ENCODE measurements around the gene TMEM270.
A peak's percentile ranks its signal among the peaks of the same experiment; 100 is the strongest.

The TMEM270 gene

DNA sequence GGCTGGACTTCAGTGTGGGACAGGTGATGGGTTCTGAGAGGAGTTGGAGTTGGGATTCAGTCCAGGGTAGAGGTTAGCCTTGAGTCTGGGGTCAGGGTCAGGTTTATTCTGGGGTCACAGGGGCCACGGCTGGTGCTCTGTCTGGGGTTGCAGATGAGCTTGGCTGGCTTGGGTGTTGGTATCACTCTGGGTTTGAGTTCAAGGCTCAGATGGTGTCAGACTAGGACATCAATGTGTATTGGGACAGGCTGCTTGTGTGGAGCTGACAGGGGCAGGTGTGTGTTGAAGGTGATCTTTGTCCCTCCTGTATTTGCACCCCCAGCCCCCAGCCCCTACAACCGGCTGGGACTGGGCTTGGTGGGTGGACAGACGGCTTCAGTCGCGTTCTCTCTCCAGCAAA, 26.8 kb downstream of the TMEM270 start:
- DNase-seq (ENCODE audit: low read depth): no peak

DNA sequence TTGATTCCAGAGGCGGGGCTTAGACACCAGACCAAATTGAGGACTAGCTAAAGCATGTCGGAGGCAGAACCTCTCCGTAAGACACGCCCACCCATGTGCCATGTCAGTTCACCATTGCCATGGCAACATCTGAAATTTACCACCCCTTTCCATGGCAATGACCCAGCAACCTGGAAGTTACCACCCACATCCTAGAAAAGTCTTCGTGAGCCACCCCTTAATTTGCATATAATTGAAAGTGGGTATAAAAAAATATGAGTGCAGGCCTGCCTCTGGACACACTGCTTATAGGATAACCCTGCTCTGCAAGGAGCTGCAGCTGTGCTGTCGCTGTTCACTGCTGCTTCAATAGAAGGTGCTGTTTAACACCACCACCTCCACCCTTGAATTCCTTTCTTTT, 28.0 kb downstream of the TMEM270 start:
- DNase-seq (ENCODE audit: low read depth): no peak

DNA sequence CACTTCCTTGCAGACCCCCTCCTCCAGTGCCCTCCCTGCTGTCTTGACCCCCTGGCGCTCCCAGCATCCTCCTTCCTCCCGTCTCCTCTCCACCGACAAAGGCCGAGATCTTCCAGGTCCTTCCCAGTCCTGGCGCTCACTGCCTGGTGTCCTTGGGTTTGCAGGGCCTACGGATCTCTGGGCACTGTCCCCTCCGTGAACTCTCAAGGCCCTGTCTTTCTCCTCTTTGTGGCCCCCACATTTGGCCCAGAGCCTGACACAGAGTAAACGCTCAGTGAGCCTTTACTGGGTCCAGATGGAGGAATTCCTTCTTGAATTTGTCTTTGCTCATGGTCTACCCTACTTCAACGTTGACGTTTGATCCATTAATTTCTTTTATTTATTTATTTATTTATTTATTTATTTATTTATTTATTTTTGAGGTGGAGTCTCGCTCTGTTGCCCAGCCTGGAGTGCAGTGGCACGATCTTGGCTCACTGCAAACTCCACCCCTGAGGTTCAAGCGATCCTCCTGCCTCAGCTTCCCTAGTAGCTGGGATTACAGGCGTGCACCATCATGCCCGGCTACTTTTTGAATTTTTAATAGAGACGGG, 29.7 kb downstream of the TMEM270 start:
- DNase-seq (ENCODE audit: low read depth): no peak

DNA sequence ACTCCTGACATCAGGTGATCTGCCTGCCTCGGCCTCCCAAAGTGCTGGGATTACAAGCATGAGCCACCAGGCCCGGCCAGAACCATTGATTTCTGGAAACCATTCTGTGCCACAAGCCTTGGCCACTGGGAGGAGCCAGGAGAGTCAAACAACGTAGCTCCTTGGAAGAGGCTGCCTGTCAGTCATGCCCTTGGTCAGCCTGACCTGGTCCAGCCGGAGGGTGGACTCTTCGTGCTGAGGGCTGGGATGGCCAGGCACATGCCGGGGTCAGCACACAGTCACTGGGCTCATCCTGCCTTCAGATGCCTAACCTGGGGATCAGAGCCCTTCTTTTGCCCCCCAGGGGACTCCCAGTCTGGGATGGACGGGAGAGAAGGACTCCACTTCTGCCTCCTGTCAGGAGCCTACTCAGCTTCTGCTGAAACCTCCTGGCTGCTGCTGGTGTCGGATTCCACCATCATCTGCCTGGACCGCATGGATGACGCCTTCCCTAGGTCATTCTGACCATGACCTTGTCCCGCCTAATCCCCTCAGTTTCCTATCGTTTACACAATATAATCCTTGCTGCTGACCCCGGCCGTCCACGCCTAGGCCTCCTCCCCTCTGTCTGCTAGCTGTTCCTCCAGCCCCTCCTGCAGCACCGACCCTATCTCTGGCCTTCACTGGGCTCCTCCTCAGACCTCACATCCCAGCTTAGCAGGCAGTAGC, 30.4 kb downstream of the TMEM270 start:
- DNase-seq (ENCODE audit: low read depth): no peak

GRCh38 chr7:73892003-73892999, 31.3 kb downstream of the TMEM270 start:
- peak; percentile 55 for DNase-seq (ENCODE audit: low read depth)

- DNase-seq (ENCODE audit: low read depth): no peak
Observed at GRCh38 chr7:73893342-73894101, 32.6 kb downstream of the TMEM270 start.

DNA sequence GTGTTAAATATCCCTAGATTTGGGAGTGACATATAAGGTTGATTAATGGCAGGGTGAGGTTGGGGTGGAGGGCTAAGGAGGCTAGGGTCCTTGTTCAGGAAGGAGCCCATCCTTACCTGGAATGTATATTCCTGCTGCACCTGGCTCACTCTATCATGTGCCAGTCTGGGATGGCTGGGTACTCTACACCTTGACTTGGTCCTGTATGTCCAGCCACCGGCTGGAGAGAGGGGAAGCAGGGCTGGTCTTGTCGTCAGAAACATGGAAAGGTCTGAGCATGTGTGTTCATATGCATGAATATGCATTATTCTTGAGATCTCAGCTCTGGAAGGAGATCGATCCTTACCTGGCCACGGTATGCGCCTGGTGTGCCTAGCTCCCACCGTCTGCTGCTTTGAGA, 33.2 kb downstream of the TMEM270 start:
- DNase-seq (ENCODE audit: low read depth): no peak

GRCh38 chr7:73894733-73895551, 34.0 kb downstream of the TMEM270 start:
- peak; percentile 82 for DNase-seq (ENCODE audit: low read depth)

- DNase-seq (ENCODE audit: low read depth): no peak
Observed at GRCh38 chr7:73895626-73896025, 34.7 kb downstream of the TMEM270 start.

DNA sequence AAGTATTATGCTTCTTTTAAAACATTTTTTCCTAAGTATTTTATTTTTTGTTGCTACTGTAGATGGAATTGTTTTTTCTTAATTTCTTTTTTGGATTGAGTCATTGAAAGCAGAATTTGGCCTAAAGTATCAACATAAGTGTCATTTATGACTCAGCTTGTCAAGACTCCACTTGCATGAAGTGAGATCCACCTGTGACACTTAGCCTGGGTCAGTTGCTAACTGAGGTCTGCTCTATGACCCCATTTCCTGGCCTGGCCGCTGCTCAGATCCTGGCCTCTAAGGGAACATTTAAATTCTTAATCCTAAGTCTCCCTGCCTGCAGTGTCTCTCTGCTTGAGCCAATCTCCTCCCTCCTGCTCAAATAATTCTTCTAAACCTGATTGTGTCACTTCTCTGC, 35.5 kb downstream of the TMEM270 start:
- DNase-seq (ENCODE audit: low read depth): no peak

DNA sequence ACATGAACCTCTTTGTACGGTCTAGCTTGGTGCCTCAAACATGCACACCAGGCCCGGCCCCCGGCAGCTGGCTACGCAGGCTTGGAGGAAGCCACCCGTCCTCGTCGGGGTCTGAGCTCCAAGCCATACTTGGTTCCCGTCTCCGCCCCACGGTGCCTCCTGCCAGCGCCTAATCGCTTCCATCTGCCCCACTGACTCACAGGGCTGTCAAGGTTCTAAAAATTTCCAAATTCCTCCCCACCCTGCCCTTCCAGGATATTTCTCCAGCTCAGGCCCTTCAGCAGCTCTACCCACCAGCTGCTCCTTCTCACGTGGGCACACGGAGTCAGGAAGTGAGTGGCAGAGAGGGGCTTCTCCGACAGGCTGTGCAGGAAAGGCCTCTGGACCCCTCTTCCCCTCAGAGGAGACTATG, 38.8 kb downstream of the TMEM270 start:
- DNase-seq (ENCODE audit: low read depth): no peak

DNA sequence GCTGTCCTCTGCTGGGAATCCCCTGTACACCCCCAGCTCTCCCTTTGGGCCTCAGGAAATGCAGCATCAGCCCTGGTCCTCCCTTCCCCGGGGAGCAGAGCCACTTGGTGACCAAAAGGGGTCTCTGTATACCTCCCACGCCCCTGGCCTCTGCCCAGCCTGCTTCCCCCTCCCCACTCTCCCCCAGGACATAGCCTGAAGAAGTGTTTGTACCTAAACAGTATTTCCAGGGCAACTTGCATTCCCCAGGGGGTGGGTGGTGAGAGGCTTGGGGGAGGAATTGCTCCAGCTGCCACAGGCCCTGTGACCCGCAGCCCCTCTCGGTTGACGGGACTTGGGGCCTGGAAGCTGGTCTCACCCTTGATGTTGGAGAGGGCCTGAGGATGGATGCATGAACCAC, 39.3 kb downstream of the TMEM270 start:
- no peak for DNase-seq (ENCODE audit: low read depth)

DNA sequence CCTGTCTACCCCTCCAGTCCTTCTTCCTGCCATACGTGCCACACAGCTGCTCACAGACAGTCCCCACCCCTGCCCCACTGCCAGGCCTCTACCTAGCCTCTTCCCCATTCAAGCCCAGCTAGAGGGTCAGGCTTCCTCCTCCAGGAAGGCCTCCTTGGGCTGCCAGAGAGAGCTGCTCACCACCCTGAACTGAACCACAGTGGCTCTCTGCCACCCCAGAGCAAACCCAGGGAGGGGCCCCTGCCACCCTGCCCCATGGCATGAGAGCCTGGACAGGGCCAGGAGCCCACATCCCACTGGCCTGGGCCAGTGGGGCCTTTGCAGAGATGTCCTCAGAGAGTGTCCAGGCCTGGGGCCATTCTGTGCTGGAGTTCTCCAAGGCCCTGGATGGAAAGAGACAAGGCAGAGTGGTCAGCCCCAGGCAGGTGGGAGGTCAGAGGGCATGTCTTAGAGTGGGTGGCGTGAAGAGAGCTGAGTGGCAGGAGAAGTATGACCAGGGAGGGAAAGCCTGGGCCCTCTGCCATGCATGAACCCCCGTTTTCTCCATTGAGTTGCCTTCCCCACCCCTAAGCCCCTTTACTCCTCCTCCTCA, 40.4 kb downstream of the TMEM270 start:
- DNase-seq (ENCODE audit: low read depth): no peak

- no peak for DNase-seq (ENCODE audit: low read depth)
Observed at GRCh38 chr7:73901823-73902597, 41.1 kb downstream of the TMEM270 start.

DNA sequence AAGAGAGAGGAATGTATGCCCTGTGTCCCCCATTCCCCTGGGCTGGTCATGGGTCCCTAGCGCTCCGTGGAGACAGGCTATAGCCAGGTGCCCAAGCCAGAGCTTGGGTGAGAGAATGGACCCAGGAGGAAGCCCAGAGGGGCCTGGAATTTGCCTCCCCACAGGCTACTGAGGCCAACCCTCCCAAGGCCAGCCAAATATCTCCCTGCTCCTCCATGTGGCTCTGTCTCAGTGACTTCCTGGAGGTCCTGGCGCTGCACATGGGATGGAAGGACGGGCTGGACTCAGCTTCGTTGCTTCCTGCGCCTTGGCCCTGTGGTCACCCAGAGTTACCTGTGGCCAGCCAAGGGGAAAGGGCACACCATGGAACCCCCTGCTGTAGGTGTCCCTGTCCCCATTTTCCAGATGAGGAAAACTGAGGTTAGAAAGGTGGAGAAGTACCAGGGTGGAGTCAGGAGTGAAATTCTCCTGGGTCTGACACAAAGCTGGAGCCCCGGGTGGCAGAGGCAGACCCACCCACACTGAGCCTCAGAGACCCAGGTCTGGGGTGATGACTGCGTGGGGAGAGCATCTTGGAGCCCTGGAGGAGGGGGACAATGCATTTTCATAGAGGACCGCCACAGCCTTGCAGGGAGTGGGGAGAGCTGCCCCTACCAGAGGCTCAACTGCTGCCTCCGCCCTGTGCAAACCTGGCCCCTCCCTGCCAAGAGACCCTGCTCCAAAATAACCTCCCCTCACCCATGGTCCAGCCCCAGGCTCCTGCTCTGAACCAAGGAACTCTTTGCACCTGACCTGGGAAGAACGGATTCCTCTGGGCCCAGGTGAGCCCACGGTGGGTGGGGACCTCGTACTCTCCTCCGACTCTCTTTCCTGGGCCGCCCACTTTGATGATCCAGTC, 42.6 kb downstream of the TMEM270 start:
- DNase-seq (ENCODE audit: low read depth): no peak

DNA sequence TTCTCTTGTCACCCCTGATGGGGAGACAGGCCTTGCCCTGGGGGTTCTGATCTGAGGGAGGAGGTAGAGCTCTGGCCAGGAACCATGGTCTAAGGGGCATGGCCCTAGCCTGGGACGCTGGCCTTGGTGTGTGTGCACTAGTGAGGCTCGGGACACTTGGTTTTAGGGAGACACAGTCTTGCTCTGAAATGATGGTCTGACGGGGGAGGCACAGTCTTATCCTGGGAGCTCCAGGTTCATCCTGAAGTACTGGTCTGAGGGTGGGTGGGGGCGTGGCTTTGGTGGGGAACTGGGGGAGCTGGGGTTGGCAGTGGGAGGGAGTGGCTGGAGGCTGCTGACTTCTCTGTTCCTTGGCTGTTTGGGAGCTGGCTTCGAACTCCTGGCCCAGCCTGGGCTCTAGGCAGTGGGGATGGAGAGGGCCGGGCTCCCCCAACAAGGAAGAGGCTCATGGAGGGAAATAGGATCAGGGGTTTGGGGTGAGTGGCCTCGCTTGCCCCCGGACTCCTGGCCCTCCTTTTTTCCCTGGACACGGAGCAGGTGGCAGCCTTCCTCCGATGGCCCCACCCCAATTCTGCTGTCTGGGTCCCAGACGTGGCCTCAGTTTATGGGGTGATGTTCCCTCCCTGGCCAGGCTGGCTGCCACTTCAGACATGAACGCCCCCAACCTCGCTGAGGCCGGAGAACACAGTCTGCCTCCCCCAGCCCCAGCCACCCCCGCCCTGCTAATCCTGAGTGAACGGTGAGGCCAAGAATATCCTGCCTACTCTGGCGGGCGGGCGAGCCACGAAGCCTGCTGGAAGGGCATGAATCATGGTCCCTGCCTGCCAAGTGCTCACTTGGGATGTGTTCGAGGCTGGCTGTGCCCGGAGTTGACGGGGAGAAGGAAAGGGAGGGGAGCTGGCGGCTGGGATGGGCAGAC, 43.5 kb downstream of the TMEM270 start:
- no peak for DNase-seq (ENCODE audit: low read depth)

DNA sequence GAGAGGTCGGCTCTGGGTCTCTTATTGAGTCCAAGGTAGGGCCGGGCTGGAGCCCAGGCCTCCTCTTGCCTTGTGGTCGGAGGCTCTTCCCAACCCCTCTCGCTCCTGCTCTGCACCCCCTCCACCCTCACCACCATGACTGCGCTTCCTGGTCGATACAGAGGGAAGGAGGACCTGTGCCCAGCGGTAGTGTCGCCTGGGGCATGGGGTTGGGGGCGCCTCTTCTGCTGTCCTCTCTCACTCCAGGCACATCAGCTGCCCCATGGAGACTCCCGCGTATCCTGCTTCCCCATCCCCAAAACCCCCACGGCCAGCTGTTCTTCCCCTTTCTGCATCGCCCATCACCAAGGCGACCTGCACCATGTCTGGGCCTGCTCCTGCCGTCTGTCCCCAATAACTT, 44.4 kb downstream of the TMEM270 start:
- DNase-seq (ENCODE audit: low read depth): no peak

DNA sequence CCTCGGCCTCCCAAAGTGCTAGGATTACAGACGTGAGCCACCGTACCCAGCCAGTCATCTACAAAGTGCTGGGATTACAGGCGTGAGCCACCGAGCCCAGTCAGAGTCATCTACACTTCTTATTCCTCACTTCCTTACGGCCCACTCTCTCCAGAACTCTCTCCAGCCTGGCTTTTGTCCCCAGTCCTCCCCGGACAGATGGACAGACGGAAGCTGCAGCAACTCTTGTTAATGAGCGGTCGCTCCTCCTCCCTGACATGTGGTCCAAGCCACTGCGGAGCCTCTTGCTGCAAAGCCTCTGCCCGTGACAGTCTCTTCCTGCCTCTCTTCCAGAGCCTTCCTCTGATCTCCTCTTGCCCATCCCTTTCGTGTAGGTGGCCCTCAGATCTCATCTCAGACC, 45.9 kb downstream of the TMEM270 start:
- no peak for DNase-seq (ENCODE audit: low read depth)

Measured in amniotic epithelial cell (primary cell).